Astrocyte of the cerebellum (primary cell): Measurements from ENCODE around the gene KCNIP3.

Experiments
- DNase-seq: peaks from one replicate; pipeline ENCODE4 v3.0.0-alpha.2; 2011; ENCODE audit warnings: low read depth
- H3K4me3 ChIP-seq: 2 replicates; pipeline ENCODE4 v1.5.1; 2011; ENCODE audit warnings: mild to moderate bottlenecking, low read depth, low read length, moderate library complexity
- in situ Hi-C: cut with HindIII; loops from 2 replicates; pipeline ENCODE4 v1.10.0; 2017; ENCODE audit warnings: low sequenced_read_pairs
- TF ChIP-seq, protein P1 (sequence below): IDR thresholded peaks from 2 replicates; pipeline ENCODE4 v1.5.1; 2012; ENCODE audit warnings: low read length, low read depth, moderate library complexity, mild to moderate bottlenecking; ENCODE audit errors: missing control alignments

The KCNIP3 gene

DNA sequence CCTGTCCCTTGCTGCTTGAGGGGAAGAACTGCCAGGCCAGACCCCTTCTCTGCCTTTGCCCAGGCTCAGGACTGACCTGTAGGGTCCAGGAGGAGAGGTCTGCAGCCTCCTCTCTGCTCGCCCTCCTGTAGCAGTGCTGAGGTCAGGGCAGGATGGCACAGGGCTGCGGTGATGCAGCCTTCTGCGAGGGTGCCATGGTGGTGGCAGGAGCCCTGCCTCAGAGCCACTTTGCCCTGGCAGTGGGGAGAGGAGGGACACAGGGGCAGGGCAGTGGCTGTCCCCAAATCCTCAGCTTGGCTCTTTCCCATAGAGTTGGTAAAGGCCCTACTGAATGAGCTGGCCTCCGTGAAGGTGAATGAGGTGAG lies 22.0 kb upstream of the KCNIP3 start:
- no peak for DNase-seq
- H3K4me3 ChIP-seq: no peak overlapping the region
- in situ Hi-C loops: no loop called here
- TF ChIP-seq, protein P1, sequence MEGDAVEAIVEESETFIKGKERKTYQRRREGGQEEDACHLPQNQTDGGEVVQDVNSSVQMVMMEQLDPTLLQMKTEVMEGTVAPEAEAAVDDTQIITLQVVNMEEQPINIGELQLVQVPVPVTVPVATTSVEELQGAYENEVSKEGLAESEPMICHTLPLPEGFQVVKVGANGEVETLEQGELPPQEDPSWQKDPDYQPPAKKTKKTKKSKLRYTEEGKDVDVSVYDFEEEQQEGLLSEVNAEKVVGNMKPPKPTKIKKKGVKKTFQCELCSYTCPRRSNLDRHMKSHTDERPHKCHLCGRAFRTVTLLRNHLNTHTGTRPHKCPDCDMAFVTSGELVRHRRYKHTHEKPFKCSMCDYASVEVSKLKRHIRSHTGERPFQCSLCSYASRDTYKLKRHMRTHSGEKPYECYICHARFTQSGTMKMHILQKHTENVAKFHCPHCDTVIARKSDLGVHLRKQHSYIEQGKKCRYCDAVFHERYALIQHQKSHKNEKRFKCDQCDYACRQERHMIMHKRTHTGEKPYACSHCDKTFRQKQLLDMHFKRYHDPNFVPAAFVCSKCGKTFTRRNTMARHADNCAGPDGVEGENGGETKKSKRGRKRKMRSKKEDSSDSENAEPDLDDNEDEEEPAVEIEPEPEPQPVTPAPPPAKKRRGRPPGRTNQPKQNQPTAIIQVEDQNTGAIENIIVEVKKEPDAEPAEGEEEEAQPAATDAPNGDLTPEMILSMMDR: no peak

DNA sequence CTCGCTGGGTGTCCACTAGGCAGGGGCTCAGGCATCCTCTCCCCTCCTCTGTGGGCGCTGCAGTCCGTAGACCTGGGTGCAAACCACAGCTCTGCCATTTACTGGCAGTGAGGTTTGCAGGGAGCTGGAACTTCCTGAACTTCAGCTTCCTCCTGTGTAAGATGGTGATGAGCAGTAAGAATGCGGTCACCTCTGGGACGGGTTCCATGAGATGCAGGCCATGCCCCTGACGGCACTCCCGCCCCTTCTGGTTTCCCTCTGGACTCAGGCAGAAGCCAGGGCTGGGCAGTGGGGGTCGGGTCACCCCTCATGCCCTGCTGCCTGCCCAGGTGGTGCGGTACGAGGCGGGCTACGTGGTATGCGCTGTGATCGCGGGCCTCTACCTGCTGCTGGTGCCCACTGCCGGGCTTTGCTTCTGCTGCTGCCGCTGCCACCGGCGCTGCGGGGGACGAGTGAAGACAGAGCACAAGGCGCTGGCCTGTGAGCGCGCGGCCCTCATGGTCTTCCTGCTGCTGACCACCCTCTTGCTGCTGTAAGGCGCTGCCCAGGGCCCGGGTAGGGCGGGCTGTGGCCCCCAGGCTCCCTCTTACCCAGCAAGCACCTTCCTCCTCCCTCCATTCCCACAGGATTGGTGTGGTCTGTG lies 21.4 kb upstream of the KCNIP3 start:
- TF ChIP-seq, protein P1: no peak
- in situ Hi-C loops: no loop called here
- no peak for DNase-seq
- no peak overlapping the region for H3K4me3 ChIP-seq

DNA sequence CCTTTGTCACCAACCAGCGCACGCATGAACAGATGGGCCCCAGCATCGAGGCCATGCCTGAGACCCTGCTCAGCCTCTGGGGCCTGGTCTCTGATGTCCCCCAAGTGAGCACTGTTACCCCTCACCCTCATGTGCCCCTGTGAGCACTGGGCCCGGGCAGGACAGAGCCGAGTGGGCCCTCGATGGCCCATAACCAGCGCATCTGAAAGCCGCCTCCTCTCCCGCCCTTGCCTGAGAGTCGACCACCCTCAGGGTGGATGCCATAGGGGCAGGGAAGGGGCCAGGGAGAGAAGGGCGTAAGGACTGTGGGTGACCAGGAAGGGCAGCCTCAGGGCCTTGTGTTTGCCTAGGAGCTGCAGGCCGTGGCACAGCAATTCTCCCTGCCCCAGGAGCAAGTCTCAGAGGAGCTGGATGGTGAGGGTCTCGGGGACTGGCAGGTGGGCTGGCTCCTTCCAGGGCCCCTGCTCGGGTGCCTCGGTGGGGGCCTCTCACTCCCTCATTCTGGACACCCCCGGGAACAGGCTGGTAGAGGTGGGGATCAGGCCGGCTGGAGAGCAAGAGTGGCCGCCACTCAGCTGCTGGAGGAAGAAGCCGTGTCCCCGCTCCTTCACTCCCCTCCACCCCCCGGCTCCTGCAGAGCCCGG lies 20.8 kb upstream of the KCNIP3 start:
- in situ Hi-C loops: no loop called here
- TF ChIP-seq, protein P1: no peak
- no peak for DNase-seq
- no peak overlapping the region for H3K4me3 ChIP-seq

DNA sequence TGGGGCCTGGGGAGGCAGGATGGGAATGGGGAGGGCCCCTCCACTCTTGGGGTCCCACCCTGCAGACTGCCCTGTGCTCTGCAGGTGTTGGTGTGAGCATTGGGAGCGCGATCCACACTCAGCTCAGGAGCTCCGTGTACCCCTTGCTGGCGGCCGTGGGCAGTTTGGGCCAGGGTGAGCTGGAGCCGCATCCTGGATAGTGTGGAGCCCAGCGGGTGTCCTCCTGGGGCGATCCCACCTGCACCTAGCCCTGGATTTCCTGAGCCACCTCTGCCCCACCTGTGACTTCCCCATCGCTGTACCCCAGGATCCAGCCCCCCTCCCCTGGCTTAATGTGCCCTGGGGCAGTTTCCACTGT lies 20.3 kb upstream of the KCNIP3 start:
- TF ChIP-seq, protein P1: no peak
- DNase-seq: no peak
- H3K4me3 ChIP-seq: no peak overlapping the region
- in situ Hi-C loops: no loop called here

DNA sequence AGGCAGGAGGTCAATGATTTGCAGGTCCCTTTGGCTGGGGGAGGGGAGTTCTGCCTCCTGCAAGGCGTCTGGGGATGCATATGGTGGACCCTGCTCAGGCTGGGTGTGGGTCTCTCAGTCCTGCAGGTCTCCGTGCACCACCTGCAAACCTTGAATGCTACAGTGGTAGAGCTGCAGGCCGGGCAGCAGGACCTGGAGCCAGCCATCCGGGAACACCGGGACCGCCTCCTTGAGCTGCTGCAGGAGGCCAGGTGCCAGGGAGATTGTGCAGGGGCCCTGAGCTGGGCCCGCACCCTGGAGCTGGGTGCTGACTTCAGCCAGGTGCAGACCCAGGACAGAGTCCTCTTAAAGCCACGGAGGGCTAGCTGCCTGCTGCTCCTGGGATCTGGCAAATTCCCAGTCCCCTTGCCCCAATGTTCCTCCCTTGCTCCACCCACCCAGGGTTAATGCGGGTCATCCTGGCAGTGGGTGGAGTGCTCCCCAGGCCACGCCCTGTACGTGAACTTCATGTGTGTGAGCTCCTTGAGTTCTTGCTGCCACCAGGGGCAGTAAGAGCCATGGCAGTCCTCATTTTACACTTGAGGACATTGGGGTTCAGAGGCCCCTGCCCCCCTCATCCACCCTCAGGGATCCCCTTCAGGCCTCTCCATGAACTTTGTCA lies 19.8 kb upstream of the KCNIP3 start:
- H3K4me3 ChIP-seq: no peak overlapping the region
- in situ Hi-C loops: no loop called here
- no peak for DNase-seq
- TF ChIP-seq, protein P1: no peak

DNA sequence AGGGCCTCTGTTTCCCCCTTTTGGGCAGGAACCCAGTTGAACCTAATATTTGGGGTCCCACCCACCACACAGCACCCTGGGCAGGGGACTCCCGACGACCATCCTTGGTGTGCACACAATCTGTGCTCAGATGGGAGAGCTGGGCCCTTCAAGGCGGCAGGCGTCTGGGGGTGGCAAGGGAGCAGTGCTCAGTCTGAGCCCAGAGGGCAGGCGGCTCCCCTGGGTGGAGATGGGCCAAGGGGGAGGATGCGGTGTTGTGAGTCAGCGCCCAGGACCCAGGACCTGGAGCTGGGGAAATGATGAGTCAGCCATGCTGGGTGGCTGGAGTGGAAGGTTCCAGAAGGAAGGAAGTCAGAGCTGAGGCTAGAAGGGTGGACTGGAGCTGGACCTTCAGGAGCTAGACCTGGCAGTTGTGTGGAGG lies 19.1 kb upstream of the KCNIP3 start:
- in situ Hi-C loops: no loop called here
- no peak overlapping the region for H3K4me3 ChIP-seq
- DNase-seq: peak; percentile 8
- TF ChIP-seq, protein P1: no peak
